Body of pancreas (tissue), 4 donors: ENCODE measurements around the gene IQSEC2. TPM values are rescaled to one million over a fixed set of nuclear protein-coding genes. Genes with fewer than 3 reads are reported as not detected.

Source experiments
- ATAC-seq: fragments of 150-250 bp; one replicate; pipeline ENCODE4 v1.9.1; 2016
- DNase-seq, 4 donors: peaks; one replicate each; pipeline ENCODE4 v3.0.0-alpha.2; 2019
- H3K27ac ChIP-seq, 4 donors: fragments of 200-600 bp; sonication (generic); 1 replicate in 3 of 4; 2 replicates in 1 of 4; pipeline versions ENCODE4 v1.5.1 to v1.6.1; 2016 to 2019; ENCODE audit warnings: mild to moderate bottlenecking in 1 of 4, mixed read lengths in 1 of 4, moderate library complexity in 1 of 4
- H3K27me3 ChIP-seq, 2 donors: fragments of 200-600 bp; sonication (generic); one replicate each; pipeline ENCODE4 v1.6.0; 2016; ENCODE audit warnings: mild to moderate bottlenecking in 1 of 2
- H3K36me3 ChIP-seq, 2 donors: fragments of 200-600 bp; sonication (generic); replicated peaks in 1 of 2; 2 replicates each; pipeline ENCODE4 v1.5.1; 2016; ENCODE audit warnings: low read depth in 2 of 2; ENCODE audit not compliant: insufficient read depth in 1 of 2
- H3K4me1 ChIP-seq: fragments of 200-600 bp; sonication (generic); one replicate; pipeline ENCODE4 v1.6.0; 2016
- H3K4me3 ChIP-seq, 2 donors: fragments of 200-600 bp; sonication (generic); 1 replicate in 1 of 2; 2 replicates in 1 of 2; pipeline ENCODE4 v1.5.1; 2016 to 2019
- H3K9me3 ChIP-seq, 3 donors: fragments of 200-600 bp; sonication (generic); 1 replicate in 2 of 3; 2 replicates in 1 of 3; pipeline ENCODE4 v1.5.1; 2016
- POLR2A ChIP-seq, 3 donors: fragments of 450-650 bp; IDR thresholded peaks; one replicate each; pipeline ENCODE4 v1.6.1; 2016; ENCODE audit warnings: antibody characterized with exemption in 3 of 3, mild to moderate bottlenecking in 2 of 3
- WGBS, 2 donors: methylation state at CpG; one replicate each; pipeline ENCODE4 v1.1.5; 2017; 5-methylcytosine and 5-hydroxymethylcytosine counted together
- intact Hi-C: fragments of 100-400 bp; cut with DNase I; formaldehyde crosslinking; loops from one replicate; pipeline ENCODE4 v1.15.1; 2023
- total RNA-seq, 2 donors: library from RNA; depleted of rRNA; stranded (reverse); fragments of >200 nt; gene quantifications; one replicate each; pipeline ENCODE4 v1.1.0, GENCODE V29; 2016
- TF ChIP-seq, protein P1 (sequence below), 7 experiments: fragments of 450-650 bp in 4 of 7; fragments of 200-600 bp in 3 of 7; sonication (generic) in 3 of 7; IDR thresholded peaks; one replicate each; pipeline ENCODE4 v1.5.1; 2016 to 2019; ENCODE audit warnings: antibody characterized with exemption in 7 of 7

The IQSEC2 gene
- total RNA-seq, result 10 to 100 TPM; 12.7 to 30.3 TPM

DNA sequence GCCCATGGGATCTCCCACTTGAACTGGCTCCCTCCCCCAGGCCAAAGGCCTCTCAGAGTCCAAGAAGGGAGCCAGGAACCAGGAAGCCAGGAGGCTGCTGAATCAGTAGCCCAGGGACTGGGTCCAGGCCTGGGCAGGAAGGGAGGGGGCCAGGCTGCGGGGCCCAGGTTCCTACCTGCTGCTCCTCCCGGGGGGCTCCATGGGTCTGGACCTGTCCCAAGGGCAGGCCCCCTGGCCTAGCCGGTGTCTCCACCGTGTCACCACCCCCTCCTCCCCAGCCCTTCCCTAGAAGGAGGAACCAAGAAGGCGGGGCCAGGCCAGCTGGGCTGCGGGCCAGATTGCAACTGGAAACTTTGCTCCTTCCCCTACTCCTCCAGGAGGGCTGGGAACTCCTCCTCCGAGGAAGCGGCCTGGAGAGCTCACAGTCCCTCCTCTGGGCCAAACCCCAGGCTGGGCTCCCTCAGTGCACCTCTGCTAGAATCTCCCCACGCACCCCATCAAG lies at the start of gene IQSEC2:
TSS of gene IQSEC2 (minus strand) at position 264 of the 502 bp plus-strand sequence.
- Histone ChIP-seq H3K27me3 (no peaks in the 10 kb centered on the region), H3K36me3 (no peaks in the 10 kb centered on the region), H3K4me3 (no peak within 1 kb of the TSS), H3K27ac (peak within 1 kb of the TSS; percentile 21 to 78 (median 54)), H3K4me1 (peaks cover 28% of the 10 kb centered on the region), H3K9me3 (no peaks in the 10 kb centered on the region)
- TF ChIP-seq POLR2A (IDR thresholded peaks at IDR 0.05), result peak in 2 of 3 donors; percentile 30 to 38
- TF ChIP-seq, protein P1, sequence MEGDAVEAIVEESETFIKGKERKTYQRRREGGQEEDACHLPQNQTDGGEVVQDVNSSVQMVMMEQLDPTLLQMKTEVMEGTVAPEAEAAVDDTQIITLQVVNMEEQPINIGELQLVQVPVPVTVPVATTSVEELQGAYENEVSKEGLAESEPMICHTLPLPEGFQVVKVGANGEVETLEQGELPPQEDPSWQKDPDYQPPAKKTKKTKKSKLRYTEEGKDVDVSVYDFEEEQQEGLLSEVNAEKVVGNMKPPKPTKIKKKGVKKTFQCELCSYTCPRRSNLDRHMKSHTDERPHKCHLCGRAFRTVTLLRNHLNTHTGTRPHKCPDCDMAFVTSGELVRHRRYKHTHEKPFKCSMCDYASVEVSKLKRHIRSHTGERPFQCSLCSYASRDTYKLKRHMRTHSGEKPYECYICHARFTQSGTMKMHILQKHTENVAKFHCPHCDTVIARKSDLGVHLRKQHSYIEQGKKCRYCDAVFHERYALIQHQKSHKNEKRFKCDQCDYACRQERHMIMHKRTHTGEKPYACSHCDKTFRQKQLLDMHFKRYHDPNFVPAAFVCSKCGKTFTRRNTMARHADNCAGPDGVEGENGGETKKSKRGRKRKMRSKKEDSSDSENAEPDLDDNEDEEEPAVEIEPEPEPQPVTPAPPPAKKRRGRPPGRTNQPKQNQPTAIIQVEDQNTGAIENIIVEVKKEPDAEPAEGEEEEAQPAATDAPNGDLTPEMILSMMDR (IDR thresholded peaks at IDR 0.05), result no peak
- intact Hi-C loops, result no loop called here
- DNase-seq, result peak; percentile 80 to 88 (median 82)
- peak; percentile 88 for ATAC-seq
- 1% methylated on average over 9 of the region's 9 CpGs; no CpG with 5 or more reads in 1 of the 2 donors for WGBS, 2 donors

DNA sequence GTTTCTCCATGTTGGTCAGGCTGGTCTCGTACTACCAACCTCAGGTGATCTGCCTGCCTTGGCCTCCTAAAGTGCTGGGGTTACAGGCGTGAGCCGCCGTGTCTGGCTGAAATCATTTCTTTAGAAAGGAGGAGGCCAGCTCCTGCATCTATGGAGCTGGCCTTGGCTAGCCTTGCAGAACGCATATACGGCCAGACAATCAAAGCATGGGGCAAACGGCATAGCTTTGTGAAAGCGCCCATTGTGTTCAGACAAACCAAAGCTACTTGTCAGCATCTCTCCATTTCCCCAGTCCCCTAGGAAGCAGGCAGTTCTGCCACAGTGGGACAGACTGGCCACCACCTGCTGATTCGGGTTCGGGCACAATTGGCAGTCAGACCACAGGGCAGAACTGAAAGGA lies 48.9 kb upstream of the IQSEC2 start:
- no peak overlapping the region for H3K27ac ChIP-seq
- H3K4me3 ChIP-seq, result no peak overlapping the region
- DNase-seq, result no peak
- 70 to 76% methylated on average over 2 to 8 of the region's 10 CpGs for WGBS, 2 donors
- H3K4me1 ChIP-seq, result no peaks in the 10 kb centered on the region
- no peak for ATAC-seq
- no peaks in the 10 kb centered on the region for H3K27me3 ChIP-seq
- TF ChIP-seq POLR2A (IDR thresholded peaks at IDR 0.05), result no peak
- TF ChIP-seq, protein P1 (IDR thresholded peaks at IDR 0.05), result no peak
- H3K36me3 ChIP-seq, result no peaks in the 10 kb centered on the region
- intact Hi-C loops, result no loop called here
- no peaks in the 10 kb centered on the region for H3K9me3 ChIP-seq

GRCh38 chrX:53324803-53325202 lies 43.4 kb upstream of the IQSEC2 start:
- DNase-seq (no peak), ATAC-seq (no peak)
- Histone ChIP-seq H3K4me1 (peaks cover 1% of the 10 kb centered on the region), H3K9me3 (no peaks in the 10 kb centered on the region), H3K36me3 (no peaks in the 10 kb centered on the region), H3K27ac (no peak overlapping the region), H3K27me3 (no peaks in the 10 kb centered on the region), H3K4me3 (no peak overlapping the region)
- WGBS, 2 donors, result 92 to 100% methylated on average over 1 of the region's 1 CpG
- TF ChIP-seq, protein P1 (IDR thresholded peaks at IDR 0.05), result no peak
- TF ChIP-seq POLR2A (IDR thresholded peaks at IDR 0.05), result no peak
- intact Hi-C loops, result no loop called here

GRCh38 chrX:53324085-53324484 lies 42.7 kb upstream of the IQSEC2 start:
- no peaks in the 10 kb centered on the region for H3K36me3 ChIP-seq
- ATAC-seq, result no peak
- H3K27ac ChIP-seq, result no peak overlapping the region
- no peak overlapping the region for H3K4me3 ChIP-seq
- no peaks in the 10 kb centered on the region for H3K9me3 ChIP-seq
- intact Hi-C loops, result no loop called here
- DNase-seq, result no peak
- WGBS, 2 donors, result 72 to 80% methylated on average over 2 of the region's 2 CpGs
- H3K4me1 ChIP-seq, result peaks cover 8% of the 10 kb centered on the region
- no peaks in the 10 kb centered on the region for H3K27me3 ChIP-seq
- TF ChIP-seq, protein P1 (IDR thresholded peaks at IDR 0.05), result no peak
- no peak for TF ChIP-seq POLR2A (IDR thresholded peaks at IDR 0.05)

DNA sequence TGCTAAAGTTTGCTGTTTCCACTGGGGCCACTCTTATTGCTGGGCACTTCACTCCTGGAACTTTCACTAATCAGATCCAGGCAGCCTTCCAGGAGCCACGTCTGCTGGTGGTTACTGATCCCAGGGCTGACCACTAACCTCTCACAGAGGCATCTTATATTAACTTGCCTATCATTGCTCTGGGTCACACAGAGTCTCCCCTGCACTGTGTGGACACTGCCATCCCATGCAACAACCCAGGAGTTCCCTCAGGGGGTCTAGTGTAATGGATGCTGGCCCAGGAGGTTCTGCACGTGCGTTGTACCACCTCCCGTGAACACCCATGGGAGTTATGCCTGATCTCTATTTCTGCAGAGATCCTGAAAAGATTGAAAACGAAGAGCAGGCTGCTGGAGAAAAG lies 41.8 kb upstream of the IQSEC2 start:
- TF ChIP-seq, protein P1 (IDR thresholded peaks at IDR 0.05), result no peak
- TF ChIP-seq POLR2A (IDR thresholded peaks at IDR 0.05), result no peak
- intact Hi-C loops, result no loop called here
- Histone ChIP-seq H3K9me3 (no peaks in the 10 kb centered on the region), H3K36me3 (no peaks in the 10 kb centered on the region), H3K4me3 (no peak overlapping the region), H3K27me3 (no peaks in the 10 kb centered on the region), H3K27ac (no peak overlapping the region), H3K4me1 (peaks cover 16% of the 10 kb centered on the region)
- DNase-seq, result no peak
- 33% methylated on average over 5 of the region's 5 CpGs; no CpG with 5 or more reads in 1 of the 2 donors for WGBS, 2 donors
- ATAC-seq, result no peak
